ENCODE results near the gene PIP5K1B. TPM values are rescaled to one million over a fixed set of nuclear protein-coding genes. Genes with fewer than 3 reads are reported as not detected.

The PIP5K1B gene
- total and polyA plus RNA-seq, 2 of the 13 experiments (the other 11 are each of a cell fraction or from before 2014, with no cell fraction given): 15.8 to 17.5 TPM

DNA sequence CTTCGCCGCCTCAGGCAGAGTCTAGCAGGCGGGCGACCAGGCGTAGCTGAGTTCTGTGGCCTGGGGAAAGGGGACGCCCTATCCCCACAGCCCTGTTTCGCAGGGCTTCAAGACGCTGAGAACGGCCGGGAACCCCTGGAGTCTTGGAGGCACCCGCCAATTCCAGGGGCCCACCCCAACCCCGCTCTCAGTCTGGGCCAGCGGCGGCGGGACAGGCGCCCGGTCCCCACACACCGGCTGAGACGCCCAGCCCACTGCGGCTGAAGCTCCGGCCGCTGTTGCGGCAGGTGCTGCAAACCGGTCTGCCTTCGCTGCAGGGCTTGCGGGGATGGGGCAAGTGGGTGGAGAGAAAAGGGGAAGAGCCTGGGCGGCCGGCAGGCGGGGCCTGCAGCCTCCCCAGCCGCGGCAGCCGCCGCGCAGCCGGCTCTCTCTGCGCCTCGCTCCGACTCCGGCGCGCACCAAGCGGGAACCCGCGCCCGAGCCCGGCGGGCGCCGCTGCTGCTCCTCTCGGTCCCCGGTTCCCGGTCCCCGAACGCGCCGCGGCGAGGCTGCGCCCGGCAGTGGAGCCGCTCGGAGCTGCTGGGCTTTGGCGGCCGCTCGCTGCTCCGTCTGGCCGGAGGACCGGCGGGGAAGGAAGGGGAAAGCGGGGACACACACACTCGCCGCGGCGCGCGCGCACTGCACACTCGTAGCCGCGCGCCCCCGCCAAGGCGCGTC lies at the start of gene PIP5K1B (continued):
- TF ChIP-seq, protein P1, sequence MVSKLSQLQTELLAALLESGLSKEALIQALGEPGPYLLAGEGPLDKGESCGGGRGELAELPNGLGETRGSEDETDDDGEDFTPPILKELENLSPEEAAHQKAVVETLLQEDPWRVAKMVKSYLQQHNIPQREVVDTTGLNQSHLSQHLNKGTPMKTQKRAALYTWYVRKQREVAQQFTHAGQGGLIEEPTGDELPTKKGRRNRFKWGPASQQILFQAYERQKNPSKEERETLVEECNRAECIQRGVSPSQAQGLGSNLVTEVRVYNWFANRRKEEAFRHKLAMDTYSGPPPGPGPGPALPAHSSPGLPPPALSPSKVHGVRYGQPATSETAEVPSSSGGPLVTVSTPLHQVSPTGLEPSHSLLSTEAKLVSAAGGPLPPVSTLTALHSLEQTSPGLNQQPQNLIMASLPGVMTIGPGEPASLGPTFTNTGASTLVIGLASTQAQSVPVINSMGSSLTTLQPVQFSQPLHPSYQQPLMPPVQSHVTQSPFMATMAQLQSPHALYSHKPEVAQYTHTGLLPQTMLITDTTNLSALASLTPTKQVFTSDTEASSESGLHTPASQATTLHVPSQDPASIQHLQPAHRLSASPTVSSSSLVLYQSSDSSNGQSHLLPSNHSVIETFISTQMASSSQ (IDR thresholded peaks at IDR 0.05; ENCODE audit: low read depth): no peak
- TF ChIP-seq, protein P1 (CRISPR knock-in tag; IDR thresholded peaks at IDR 0.05; ENCODE audit: borderline replicate concordance): 0 out of 2 replicates have a peak, but pooled peaks have one; percentile 46
- TF ChIP-seq WIZ (CRISPR knock-in tag; IDR thresholded peaks at IDR 0.05) (0 out of 2 replicates have a peak, but pooled peaks have one; percentile 48), KMT2B (CRISPR knock-in tag; IDR thresholded peaks at IDR 0.05) (peak; percentile 50; the same call in 1 of the 2 replicates), MEIS2 (CRISPR knock-in tag; IDR thresholded peaks at IDR 0.05) (peak; percentile 63), SETDB1 (CRISPR knock-in tag; IDR thresholded peaks at IDR 0.05; ENCODE audit: borderline replicate concordance) (no peak), KLF16 (CRISPR knock-in tag; IDR thresholded peaks at IDR 0.05) (no peak), FOXA3 (CRISPR knock-in tag; IDR thresholded peaks at IDR 0.05) (no peak), ZNF282 (IDR thresholded peaks at IDR 0.05; ENCODE audit: partially characterized antibody) (no peak), CHCHD3 (CRISPR knock-in tag; IDR thresholded peaks at IDR 0.05) (no peak; the same call in 1 of the 2 replicates), YEATS4 (CRISPR knock-in tag; IDR thresholded peaks at IDR 0.05; ENCODE audit: borderline replicate concordance) (peak; percentile 12; the same call in 1 of the 2 replicates), TOPORS (CRISPR knock-in tag; IDR thresholded peaks at IDR 0.05) (peak; percentile 42), HNRNPLL (IDR thresholded peaks at IDR 0.05; ENCODE audit: low read depth, low read length, poor library complexity, severe bottlenecking) (peak; percentile 82)
- TF ChIP-seq, protein P2, sequence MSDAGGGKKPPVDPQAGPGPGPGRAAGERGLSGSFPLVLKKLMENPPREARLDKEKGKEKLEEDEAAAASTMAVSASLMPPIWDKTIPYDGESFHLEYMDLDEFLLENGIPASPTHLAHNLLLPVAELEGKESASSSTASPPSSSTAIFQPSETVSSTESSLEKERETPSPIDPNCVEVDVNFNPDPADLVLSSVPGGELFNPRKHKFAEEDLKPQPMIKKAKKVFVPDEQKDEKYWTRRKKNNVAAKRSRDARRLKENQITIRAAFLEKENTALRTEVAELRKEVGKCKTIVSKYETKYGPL (CRISPR knock-in tag; IDR thresholded peaks at IDR 0.05): peak; percentile 73; the same call in 1 of the 2 replicates
- TF ChIP-seq, protein P3, sequence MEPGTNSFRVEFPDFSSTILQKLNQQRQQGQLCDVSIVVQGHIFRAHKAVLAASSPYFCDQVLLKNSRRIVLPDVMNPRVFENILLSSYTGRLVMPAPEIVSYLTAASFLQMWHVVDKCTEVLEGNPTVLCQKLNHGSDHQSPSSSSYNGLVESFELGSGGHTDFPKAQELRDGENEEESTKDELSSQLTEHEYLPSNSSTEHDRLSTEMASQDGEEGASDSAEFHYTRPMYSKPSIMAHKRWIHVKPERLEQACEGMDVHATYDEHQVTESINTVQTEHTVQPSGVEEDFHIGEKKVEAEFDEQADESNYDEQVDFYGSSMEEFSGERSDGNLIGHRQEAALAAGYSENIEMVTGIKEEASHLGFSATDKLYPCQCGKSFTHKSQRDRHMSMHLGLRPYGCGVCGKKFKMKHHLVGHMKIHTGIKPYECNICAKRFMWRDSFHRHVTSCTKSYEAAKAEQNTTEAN (CRISPR knock-in tag; conservative IDR thresholded peaks at IDR 0.05): peak; percentile 76; the same call in 1 of the 2 replicates
- TF ChIP-seq, protein P4, sequence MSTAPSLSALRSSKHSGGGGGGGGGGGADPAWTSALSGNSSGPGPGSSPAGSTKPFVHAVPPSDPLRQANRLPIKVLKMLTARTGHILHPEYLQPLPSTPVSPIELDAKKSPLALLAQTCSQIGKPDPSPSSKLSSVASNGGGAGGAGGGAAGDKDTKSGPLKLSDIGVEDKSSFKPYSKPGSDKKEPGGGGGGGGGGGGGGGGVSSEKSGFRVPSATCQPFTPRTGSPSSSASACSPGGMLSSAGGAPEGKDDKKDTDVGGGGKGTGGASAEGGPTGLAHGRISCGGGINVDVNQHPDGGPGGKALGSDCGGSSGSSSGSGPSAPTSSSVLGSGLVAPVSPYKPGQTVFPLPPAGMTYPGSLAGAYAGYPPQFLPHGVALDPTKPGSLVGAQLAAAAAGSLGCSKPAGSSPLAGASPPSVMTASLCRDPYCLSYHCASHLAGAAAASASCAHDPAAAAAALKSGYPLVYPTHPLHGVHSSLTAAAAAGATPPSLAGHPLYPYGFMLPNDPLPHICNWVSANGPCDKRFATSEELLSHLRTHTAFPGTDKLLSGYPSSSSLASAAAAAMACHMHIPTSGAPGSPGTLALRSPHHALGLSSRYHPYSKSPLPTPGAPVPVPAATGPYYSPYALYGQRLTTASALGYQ (CRISPR knock-in tag; IDR thresholded peaks at IDR 0.05): 0 out of 2 replicates have a peak, but pooled peaks have one; percentile 42
- TF ChIP-seq, protein P5, sequence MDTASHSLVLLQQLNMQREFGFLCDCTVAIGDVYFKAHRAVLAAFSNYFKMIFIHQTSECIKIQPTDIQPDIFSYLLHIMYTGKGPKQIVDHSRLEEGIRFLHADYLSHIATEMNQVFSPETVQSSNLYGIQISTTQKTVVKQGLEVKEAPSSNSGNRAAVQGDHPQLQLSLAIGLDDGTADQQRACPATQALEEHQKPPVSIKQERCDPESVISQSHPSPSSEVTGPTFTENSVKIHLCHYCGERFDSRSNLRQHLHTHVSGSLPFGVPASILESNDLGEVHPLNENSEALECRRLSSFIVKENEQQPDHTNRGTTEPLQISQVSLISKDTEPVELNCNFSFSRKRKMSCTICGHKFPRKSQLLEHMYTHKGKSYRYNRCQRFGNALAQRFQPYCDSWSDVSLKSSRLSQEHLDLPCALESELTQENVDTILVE (CRISPR knock-in tag; IDR thresholded peaks at IDR 0.05): no peak; the same call in 1 of the 2 replicates
